ENCODE results near the gene METTL25. TPM values are rescaled to one million over a fixed set of nuclear protein-coding genes. Genes with fewer than 3 reads are reported as not detected.

The METTL25 gene
- total RNA-seq, 1 experiment from 2014 or later: 6.3 TPM

- no peak for TF ChIP-seq ZNF281 (CRISPR knock-in tag; IDR thresholded peaks at IDR 0.05)
- no peak for TF ChIP-seq ZNF232 (CRISPR knock-in tag; IDR thresholded peaks at IDR 0.05)
- TF ChIP-seq GRHL2 (CRISPR knock-in tag; IDR thresholded peaks at IDR 0.05; ENCODE audit: insufficient replicate concordance, severe bottlenecking): no peak
- TF ChIP-seq CTCF (IDR thresholded peaks at IDR 0.05): no peak
- no peak for TF ChIP-seq AFF4 (CRISPR knock-in tag; IDR thresholded peaks at IDR 0.05; ENCODE audit: borderline replicate concordance)
- no peak for TF ChIP-seq FOXJ3 (CRISPR knock-in tag; IDR thresholded peaks at IDR 0.05; ENCODE audit: borderline replicate concordance)
- no peak for TF ChIP-seq USF1 (CRISPR knock-in tag; IDR thresholded peaks at IDR 0.05)
- no peak for TF ChIP-seq NFYB (CRISPR knock-in tag; conservative IDR thresholded peaks at IDR 0.05; ENCODE audit: low read depth)
Observed at GRCh38 chr12:82363990-82364389, 5.7 kb downstream of the METTL25 start (continued).

GRCh38 chr12:82366197-82366596 lies 7.9 kb downstream of the METTL25 start:
- no peak for DNase-seq (ENCODE audit: low spot score)
- Mint-ChIP-seq H3K36me3 (peaks cover 27% of the 10 kb centered on the region), H3K4me3 (no peak overlapping the region), H3K4me1 (peaks cover 18% of the 10 kb centered on the region), H3K27me3 (ENCODE audit: low read depth) (no peaks in the 10 kb centered on the region), H3K27ac (peak overlapping the region; percentile 79; the same call in 1 of the 2 replicates), H3K9me3 (peaks cover 20% of the 10 kb centered on the region)
- CTCF ChIA-PET: no interaction called here
- ATAC-seq: 0 out of 2 replicates have a peak, but pooled peaks have one; percentile 38
- POLR2A ChIA-PET: no interaction called here
- TF ChIP-seq ZNF416 (CRISPR knock-in tag; IDR thresholded peaks at IDR 0.05) (no peak), IRF1 (CRISPR knock-in tag; IDR thresholded peaks at IDR 0.05) (no peak), PREB (CRISPR knock-in tag; IDR thresholded peaks at IDR 0.05; ENCODE audit: borderline replicate concordance) (no peak), NFATC4 (CRISPR knock-in tag; IDR thresholded peaks at IDR 0.05) (no peak), ELF4 (CRISPR knock-in tag; IDR thresholded peaks at IDR 0.05; ENCODE audit: low read depth) (no peak), ATF1 (CRISPR knock-in tag; IDR thresholded peaks at IDR 0.05) (no peak), CBFB (CRISPR knock-in tag; IDR thresholded peaks at IDR 0.05; ENCODE audit: low read depth) (no peak), GRHL2 (CRISPR knock-in tag; IDR thresholded peaks at IDR 0.05; ENCODE audit: insufficient replicate concordance, severe bottlenecking) (no peak), E2F4 (CRISPR knock-in tag; IDR thresholded peaks at IDR 0.05; ENCODE audit: borderline replicate concordance, low read depth) (no peak), ZNF512 (CRISPR knock-in tag; IDR thresholded peaks at IDR 0.05; ENCODE audit: borderline replicate concordance) (no peak), JUN (CRISPR knock-in tag; IDR thresholded peaks at IDR 0.05) (no peak), IRF2 (CRISPR knock-in tag; IDR thresholded peaks at IDR 0.05; ENCODE audit: borderline replicate concordance, low read depth) (no peak), TP53 (CRISPR knock-in tag; IDR thresholded peaks at IDR 0.05) (no peak), MAX (CRISPR knock-in tag; IDR thresholded peaks at IDR 0.05) (no peak), GABPB1 (CRISPR knock-in tag; IDR thresholded peaks at IDR 0.05) (no peak), JAZF1 (CRISPR knock-in tag; IDR thresholded peaks at IDR 0.05) (no peak)

Measured in WTC11 (cell line).